ENCODE data around the gene MUC6. TPM values are rescaled to one million over a fixed set of nuclear protein-coding genes. Genes with fewer than 3 reads are reported as not detected.

The MUC6 gene
- total RNA-seq, 1 donor from 2014 or later: not detected

DNA sequence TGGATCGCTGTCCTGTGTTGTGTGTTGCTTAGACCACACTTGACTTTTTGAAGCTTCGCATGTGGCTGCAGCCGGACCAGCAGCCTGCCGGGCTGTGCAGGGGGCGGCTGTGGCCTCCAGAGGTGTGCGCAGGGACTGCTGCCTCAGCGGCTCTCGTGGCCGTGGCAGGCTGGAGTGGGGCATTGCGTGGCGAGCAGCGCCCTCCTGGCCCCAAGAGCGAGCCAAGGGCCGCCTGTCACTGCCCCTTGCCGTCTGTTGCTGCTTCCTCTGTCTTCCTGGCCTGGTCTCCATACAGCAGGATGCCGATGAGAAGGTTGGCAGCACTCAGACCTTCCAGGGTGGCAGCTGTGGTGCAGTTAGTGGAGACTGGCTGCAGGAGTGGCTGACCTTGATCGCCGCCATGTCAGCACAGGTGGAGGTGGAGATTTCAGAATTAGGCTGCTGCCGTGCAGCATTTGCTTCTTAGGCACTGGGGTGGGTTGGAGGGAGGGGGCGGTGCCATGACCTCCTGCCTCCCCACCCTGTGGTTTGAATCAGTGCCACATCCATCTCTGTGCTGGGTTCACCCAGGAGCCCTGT is 34.0 kb downstream of the MUC6 start:
- Mint-ChIP-seq H3K4me3 (ENCODE audit: unreplicated experiment) (no peak overlapping the region), H3K36me3 (ENCODE audit: low read depth) (peaks cover 22% of the 10 kb centered on the region)

DNA sequence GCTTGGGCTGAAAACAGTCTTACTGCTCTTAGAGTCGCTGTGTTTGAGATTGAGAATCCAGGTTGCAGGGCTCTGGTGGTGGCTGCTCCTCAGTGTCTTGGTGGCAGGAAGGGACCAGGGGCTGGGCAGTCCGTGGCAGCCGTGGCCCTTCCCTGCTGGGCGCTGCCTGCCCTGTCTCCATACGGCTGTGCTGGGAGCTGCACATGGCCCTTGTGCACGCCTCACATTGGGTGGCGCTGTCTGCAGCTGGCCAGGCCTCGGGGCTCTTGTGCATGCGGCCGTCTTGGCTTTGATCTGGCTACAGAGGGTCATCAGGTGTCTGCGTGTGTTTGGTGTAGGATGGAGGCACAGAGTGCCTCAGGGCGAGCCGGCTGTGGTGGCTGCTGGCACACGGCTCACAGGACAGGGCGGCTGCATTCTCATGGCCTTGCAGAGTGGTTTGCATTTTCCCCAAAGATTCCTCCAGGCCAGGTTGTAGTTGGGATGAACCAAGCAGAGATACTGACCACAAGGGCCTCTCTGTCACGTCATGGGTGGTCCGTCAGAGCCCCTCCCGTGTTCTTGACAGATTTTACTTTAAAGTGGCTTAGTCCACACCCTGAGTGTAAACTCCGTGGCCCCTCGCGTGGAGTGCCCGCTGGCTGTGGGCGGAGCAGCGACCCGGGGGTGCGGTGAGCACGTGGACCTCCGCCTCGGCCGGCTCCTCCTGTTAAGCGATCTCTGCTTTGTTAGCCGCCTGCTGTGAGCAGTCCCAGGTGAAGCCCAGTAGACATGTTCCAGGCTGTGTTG is 34.7 kb downstream of the MUC6 start:
- H3K27me3 Mint-ChIP-seq (ENCODE audit: low read depth): no peaks in the 10 kb centered on the region
- H3K9me3 Mint-ChIP-seq (ENCODE audit: low read depth): no peaks in the 10 kb centered on the region
- H3K27ac Mint-ChIP-seq (ENCODE audit: unreplicated experiment): no peak overlapping the region

More for the DNA sequence above, 34.0 kb downstream of the MUC6 start:
- no peak for DNase-seq (ENCODE audit: low spot score)
- no peaks in the 10 kb centered on the region for H3K9me3 Mint-ChIP-seq (ENCODE audit: low read depth)
- peaks cover 3% of the 10 kb centered on the region for H3K4me1 Mint-ChIP-seq (ENCODE audit: low read depth)
- TF ChIP-seq, protein P1, sequence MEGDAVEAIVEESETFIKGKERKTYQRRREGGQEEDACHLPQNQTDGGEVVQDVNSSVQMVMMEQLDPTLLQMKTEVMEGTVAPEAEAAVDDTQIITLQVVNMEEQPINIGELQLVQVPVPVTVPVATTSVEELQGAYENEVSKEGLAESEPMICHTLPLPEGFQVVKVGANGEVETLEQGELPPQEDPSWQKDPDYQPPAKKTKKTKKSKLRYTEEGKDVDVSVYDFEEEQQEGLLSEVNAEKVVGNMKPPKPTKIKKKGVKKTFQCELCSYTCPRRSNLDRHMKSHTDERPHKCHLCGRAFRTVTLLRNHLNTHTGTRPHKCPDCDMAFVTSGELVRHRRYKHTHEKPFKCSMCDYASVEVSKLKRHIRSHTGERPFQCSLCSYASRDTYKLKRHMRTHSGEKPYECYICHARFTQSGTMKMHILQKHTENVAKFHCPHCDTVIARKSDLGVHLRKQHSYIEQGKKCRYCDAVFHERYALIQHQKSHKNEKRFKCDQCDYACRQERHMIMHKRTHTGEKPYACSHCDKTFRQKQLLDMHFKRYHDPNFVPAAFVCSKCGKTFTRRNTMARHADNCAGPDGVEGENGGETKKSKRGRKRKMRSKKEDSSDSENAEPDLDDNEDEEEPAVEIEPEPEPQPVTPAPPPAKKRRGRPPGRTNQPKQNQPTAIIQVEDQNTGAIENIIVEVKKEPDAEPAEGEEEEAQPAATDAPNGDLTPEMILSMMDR (IDR thresholded peaks at IDR 0.05): no peak
- no peak overlapping the region for H3K27ac Mint-ChIP-seq (ENCODE audit: unreplicated experiment)
- H3K27me3 Mint-ChIP-seq (ENCODE audit: low read depth): no peaks in the 10 kb centered on the region

DNA sequence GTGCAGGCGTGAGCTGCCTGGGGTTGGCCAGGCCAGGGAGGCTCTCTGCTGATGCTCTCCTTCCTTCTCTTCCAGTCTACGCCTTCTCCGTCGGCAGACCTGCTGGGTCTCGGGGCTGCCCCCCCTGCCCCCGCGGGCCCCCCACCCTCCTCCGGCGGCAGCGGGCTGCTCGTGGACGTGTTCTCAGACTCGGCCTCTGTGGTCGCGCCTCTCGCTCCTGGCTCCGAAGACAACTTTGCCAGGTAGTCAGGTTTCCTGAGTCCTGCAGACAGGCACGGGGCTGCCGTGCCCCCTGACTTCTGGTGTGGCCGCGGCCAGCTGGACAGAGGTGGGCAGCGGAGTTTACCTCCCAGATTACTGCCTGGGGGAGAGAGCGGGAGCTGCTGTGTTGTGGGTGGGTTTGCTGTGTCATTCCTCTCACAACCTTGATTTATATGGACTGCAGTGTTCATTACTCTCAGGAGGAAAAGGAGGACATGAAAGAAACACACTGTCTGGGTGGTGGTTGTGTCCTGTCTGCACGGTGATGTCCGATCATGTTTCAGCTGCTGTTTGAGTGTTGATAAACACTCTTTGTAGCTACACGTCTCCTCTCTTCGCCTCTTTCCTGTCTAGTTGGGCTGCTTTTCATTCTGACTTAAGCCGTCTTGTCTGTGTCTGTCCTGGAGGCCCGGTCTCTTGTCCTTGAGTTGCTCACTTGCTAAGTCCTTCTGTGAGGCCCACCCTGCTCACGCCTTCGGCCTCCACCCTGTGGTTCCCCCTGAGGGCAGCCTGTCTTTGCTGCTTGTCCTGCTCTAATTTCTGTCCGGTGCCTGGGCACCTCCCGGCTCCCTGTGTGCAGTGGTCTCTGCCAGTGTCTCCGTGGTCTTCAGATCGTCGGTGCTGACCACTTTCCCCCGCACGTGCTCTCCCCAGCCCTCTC is 35.9 kb downstream of the MUC6 start:
- Mint-ChIP-seq H3K27ac (ENCODE audit: unreplicated experiment) (no peak overlapping the region), H3K4me1 (ENCODE audit: low read depth) (peaks cover 5% of the 10 kb centered on the region), H3K4me3 (ENCODE audit: unreplicated experiment) (no peak overlapping the region), H3K9me3 (ENCODE audit: low read depth) (no peaks in the 10 kb centered on the region), H3K27me3 (ENCODE audit: low read depth) (no peaks in the 10 kb centered on the region), H3K36me3 (ENCODE audit: low read depth) (peaks cover 22% of the 10 kb centered on the region)
- DNase-seq (ENCODE audit: low spot score): no peak
- TF ChIP-seq, protein P1 (IDR thresholded peaks at IDR 0.05): no peak

More for the DNA sequence above, 34.7 kb downstream of the MUC6 start:
- Mint-ChIP-seq H3K36me3 (ENCODE audit: low read depth) (peaks cover 22% of the 10 kb centered on the region), H3K4me3 (ENCODE audit: unreplicated experiment) (no peak overlapping the region), H3K4me1 (ENCODE audit: low read depth) (peaks cover 3% of the 10 kb centered on the region)
- TF ChIP-seq, protein P1 (IDR thresholded peaks at IDR 0.05): no peak
- no peak for DNase-seq (ENCODE audit: low spot score)

DNA sequence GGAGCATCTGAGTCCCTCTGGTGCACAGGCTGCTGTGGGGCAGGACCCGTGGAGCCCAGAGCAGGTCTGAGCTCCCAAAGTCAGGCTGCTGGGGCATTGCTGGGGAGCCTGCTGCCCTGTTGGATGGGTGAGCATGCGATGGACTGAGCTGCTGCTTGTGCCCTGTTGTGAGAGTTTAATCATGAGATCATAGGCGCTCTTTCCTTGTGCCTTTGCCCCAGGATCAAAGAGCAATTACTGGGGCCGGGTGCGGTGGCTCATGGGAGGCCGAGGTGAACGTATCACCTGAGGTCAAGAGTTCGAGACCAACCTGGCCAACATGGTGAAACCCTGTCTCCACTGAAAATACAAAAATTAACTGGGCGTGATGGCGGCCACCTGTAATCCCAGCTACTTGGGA is 37.5 kb downstream of the MUC6 start:
- H3K4me1 Mint-ChIP-seq (ENCODE audit: low read depth): peaks cover 6% of the 10 kb centered on the region
- no peaks in the 10 kb centered on the region for H3K9me3 Mint-ChIP-seq (ENCODE audit: low read depth)
- H3K36me3 Mint-ChIP-seq (ENCODE audit: low read depth): peaks cover 21% of the 10 kb centered on the region

More for the DNA sequence above, 37.5 kb downstream of the MUC6 start:
- TF ChIP-seq, protein P1 (IDR thresholded peaks at IDR 0.05): no peak
- no peak overlapping the region for H3K4me3 Mint-ChIP-seq (ENCODE audit: unreplicated experiment)
- no peak overlapping the region for H3K27ac Mint-ChIP-seq (ENCODE audit: unreplicated experiment)
- no peaks in the 10 kb centered on the region for H3K27me3 Mint-ChIP-seq (ENCODE audit: low read depth)
- DNase-seq (ENCODE audit: low spot score): no peak

All from chondrocyte (in vitro differentiated cells).